HEK293 (cell line): ENCODE measurements around the gene AJUBA.

Experiments used
- CTCF ChIA-PET: fragments of 350-600 bp; formaldehyde crosslinking; extraction: SDS; loops from one replicate; lab custom pipeline; 2021; ENCODE audit warnings: antibody characterized with exemption; lab: Yijun Ruan, JAX
- POLR2A ChIA-PET: fragments of 300-600 bp; formaldehyde crosslinking; extraction: SDS; loops from one replicate; lab custom pipeline; 2020; ENCODE audit warnings: antibody characterized with exemption, inconsistent platforms; lab: Yijun Ruan, JAX
- H3K27ac ChIP-seq: fragments of 200-500 bp; sonication (Bioruptor generic); 2 replicates; pipeline ENCODE4 v1.5.1; 2014; ENCODE audit warnings: low read depth, low read length, control low read depth, inconsistent platforms; ENCODE audit errors: extremely low read depth
- H3K36me3 ChIP-seq, 2 experiments: fragments of 200-500 bp in 1 of 2; sonication (Bioruptor generic) in 1 of 2; 1 replicate in 1 of 2; 2 replicates in 1 of 2; pipeline ENCODE4 v1.5.1; 2014 to 2017; ENCODE audit warnings: inconsistent platforms in 2 of 2, low read length in 2 of 2; ENCODE audit not compliant: control insufficient read depth in 2 of 2, insufficient read depth in 1 of 2
- H3K4me1 ChIP-seq: fragments of 200-500 bp; sonication (Bioruptor generic); 2 replicates; pipeline ENCODE4 v1.5.1; 2014; ENCODE audit warnings: mild to moderate bottlenecking, low read length, inconsistent platforms; ENCODE audit not compliant: control insufficient read depth, insufficient read depth
- H3K4me3 ChIP-seq: 2 replicates; pipeline ENCODE4 v1.5.1; 2011; ENCODE audit warnings: low read depth, mild to moderate bottlenecking, control low read depth, low read length, moderate library complexity
- H3K9me3 ChIP-seq: fragments of 200-500 bp; sonication (Bioruptor generic); 2 replicates; pipeline ENCODE4 v1.5.1; 2014; ENCODE audit warnings: low read depth, low read length, inconsistent platforms; ENCODE audit not compliant: control insufficient read depth, insufficient read depth
- BCL11A ChIP-seq: fragments of 450-650 bp; formaldehyde crosslinking; IDR thresholded peaks from 2 replicates; pipeline ENCODE4 v1.5.1; 2016; ENCODE audit warnings: low read depth, missing biosample characterization, missing genetic modification characterization
- HOXD13 ChIP-seq: sonication (generic); formaldehyde crosslinking; IDR thresholded peaks from 2 replicates; pipeline ENCODE4 v1.8.0; 2022; ENCODE audit warnings: missing genetic modification reagents, borderline replicate concordance
- KLF1 ChIP-seq: fragments of 450-650 bp; formaldehyde crosslinking; IDR thresholded peaks from 2 replicates; pipeline ENCODE4 v1.5.1; 2016; ENCODE audit warnings: missing biosample characterization, missing genetic modification characterization
- KLF8 ChIP-seq: fragments of 450-650 bp; formaldehyde crosslinking; IDR thresholded peaks from 2 replicates; pipeline ENCODE4 v1.5.1; 2016; ENCODE audit warnings: missing biosample characterization, missing genetic modification characterization
- KLF9 ChIP-seq: fragments of 450-650 bp; formaldehyde crosslinking; IDR thresholded peaks from 2 replicates; pipeline ENCODE4 v1.5.1; 2016; ENCODE audit warnings: missing biosample characterization, missing genetic modification characterization, low read depth
- MYNN ChIP-seq: fragments of 450-650 bp; formaldehyde crosslinking; IDR thresholded peaks from 2 replicates; pipeline ENCODE4 v1.5.1; 2016; ENCODE audit warnings: missing biosample characterization, missing genetic modification characterization, borderline replicate concordance
- ZBTB17 ChIP-seq: fragments of 450-650 bp; formaldehyde crosslinking; IDR thresholded peaks from 2 replicates; pipeline ENCODE4 v1.5.1; 2016; ENCODE audit warnings: missing biosample characterization, missing genetic modification characterization
- ZBTB20 ChIP-seq: fragments of 450-650 bp; formaldehyde crosslinking; IDR thresholded peaks from 2 replicates; pipeline ENCODE4 v1.5.1; 2016; ENCODE audit warnings: missing biosample characterization, missing genetic modification characterization
- ZBTB48 ChIP-seq: fragments of 450-650 bp; formaldehyde crosslinking; IDR thresholded peaks from 2 replicates; pipeline ENCODE4 v1.5.1; 2016; ENCODE audit warnings: missing biosample characterization, missing genetic modification characterization
- ZBTB7A ChIP-seq: fragments of 450-650 bp; formaldehyde crosslinking; IDR thresholded peaks from 2 replicates; pipeline ENCODE4 v1.5.1; 2016; ENCODE audit warnings: low read depth, missing biosample characterization, missing genetic modification characterization
- ZBTB8A ChIP-seq: fragments of 450-650 bp; formaldehyde crosslinking; IDR thresholded peaks from 2 replicates; pipeline ENCODE4 v1.5.1; 2016; ENCODE audit warnings: missing biosample characterization, missing genetic modification characterization
- ZFHX2 ChIP-seq: fragments of 450-650 bp; formaldehyde crosslinking; conservative IDR thresholded peaks from 2 replicates; pipeline ENCODE4 v1.5.1; 2016; ENCODE audit warnings: missing biosample characterization, missing genetic modification characterization
- ZNF184 ChIP-seq: fragments of 450-650 bp; IDR thresholded peaks from 2 replicates; pipeline ENCODE4 v1.5.1; 2018; ENCODE audit warnings: missing biosample characterization, mild to moderate bottlenecking, missing genetic modification characterization
- ZNF266 ChIP-seq: fragments of 450-650 bp; formaldehyde crosslinking; IDR thresholded peaks from 2 replicates; pipeline ENCODE4 v1.5.1; 2016; ENCODE audit warnings: missing biosample characterization, missing genetic modification characterization, low read depth
- ZNF335 ChIP-seq: fragments of 450-650 bp; formaldehyde crosslinking; conservative IDR thresholded peaks from 2 replicates; pipeline ENCODE4 v1.5.1; 2016; ENCODE audit warnings: missing biosample characterization, missing genetic modification characterization
- ZNF341 ChIP-seq: fragments of 450-650 bp; formaldehyde crosslinking; IDR thresholded peaks from 2 replicates; pipeline ENCODE4; 2016; ENCODE audit warnings: low read depth, missing biosample characterization, missing genetic modification characterization
- ZNF354C ChIP-seq: fragments of 450-650 bp; formaldehyde crosslinking; IDR thresholded peaks from 2 replicates; pipeline ENCODE4 v1.5.1; 2016; ENCODE audit warnings: missing biosample characterization, missing genetic modification characterization, low read depth, borderline replicate concordance
- ZNF837 ChIP-seq: fragments of 450-650 bp; formaldehyde crosslinking; IDR thresholded peaks from 2 replicates; pipeline ENCODE4 v1.5.1; 2016; ENCODE audit warnings: missing biosample characterization, missing genetic modification characterization
- TF ChIP-seq, protein P1 (sequence below): fragments of 450-650 bp; formaldehyde crosslinking; IDR thresholded peaks from 2 replicates; pipeline ENCODE4 v1.5.1; 2016; ENCODE audit warnings: missing biosample characterization, missing genetic modification characterization
- TF ChIP-seq, protein P2 (sequence below): fragments of 450-650 bp; formaldehyde crosslinking; IDR thresholded peaks from 2 replicates; pipeline ENCODE4 v1.5.1; 2016; ENCODE audit warnings: missing biosample characterization, missing genetic modification characterization
- TF ChIP-seq, protein P3 (sequence below): fragments of 450-650 bp; formaldehyde crosslinking; IDR thresholded peaks from 2 replicates; pipeline ENCODE4 v1.5.1; 2017; ENCODE audit warnings: missing biosample characterization, missing genetic modification characterization
- TF ChIP-seq, protein P4 (sequence below): fragments of 450-650 bp; formaldehyde crosslinking; conservative IDR thresholded peaks from 2 replicates; pipeline ENCODE4 v1.5.1; 2016; ENCODE audit warnings: low read depth, missing biosample characterization, missing genetic modification characterization
- TF ChIP-seq, protein P5 (sequence below): fragments of 450-650 bp; formaldehyde crosslinking; IDR thresholded peaks from 2 replicates; pipeline ENCODE4 v1.5.1; 2017; ENCODE audit warnings: missing biosample characterization, missing genetic modification characterization

Gene AJUBA

DNA sequence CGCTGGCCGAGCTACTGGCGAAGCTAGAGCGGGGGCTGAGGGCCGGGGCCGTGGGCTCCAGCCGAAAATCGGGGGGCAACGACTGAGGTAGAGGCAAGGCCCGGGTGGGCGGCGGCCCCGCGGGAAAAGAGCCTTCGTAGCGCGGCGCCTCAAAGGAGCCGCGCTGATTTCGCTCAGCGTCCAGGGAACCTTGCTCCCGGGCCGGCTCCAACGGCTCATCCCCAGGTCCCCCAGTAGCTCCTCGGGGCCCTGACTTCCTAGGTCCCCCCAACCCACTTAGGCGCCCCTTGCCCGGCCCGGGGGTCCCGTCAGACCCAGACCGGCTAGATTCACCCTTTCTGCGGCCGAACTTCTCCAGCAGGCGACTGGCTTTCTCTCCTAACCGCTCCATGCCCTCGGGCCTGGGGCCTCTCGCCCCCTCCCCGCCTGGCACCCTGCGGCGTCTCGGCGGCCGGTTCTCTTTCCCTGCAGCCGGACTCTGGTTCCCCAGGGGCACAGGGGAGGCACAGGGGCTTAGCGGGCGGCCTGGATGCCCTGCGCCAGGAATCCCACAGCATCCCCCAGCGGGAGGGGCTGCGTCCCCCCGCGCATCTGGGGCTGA, 375 bp downstream of the AJUBA start (continued):
- TF ChIP-seq ZNF335 (tag by site-specific recombination) (peak; percentile 82), ZNF266 (tag by site-specific recombination) (no peak), HOXD13 (no peak), ZNF354C (tag by site-specific recombination) (no peak), ZNF341 (0 out of 2 replicates have a peak, but pooled peaks have one; percentile 2), KLF1 (no peak), MYNN (tag by site-specific recombination) (no peak), ZNF184 (no peak), ZBTB20 (tag by site-specific recombination) (peak; percentile 67; the same call in 1 of the 2 replicates), ZNF837 (tag by site-specific recombination) (no peak), ZBTB8A (tag by site-specific recombination) (0 out of 2 replicates have a peak, but pooled peaks have one; percentile 28)
- TF ChIP-seq, protein P1, sequence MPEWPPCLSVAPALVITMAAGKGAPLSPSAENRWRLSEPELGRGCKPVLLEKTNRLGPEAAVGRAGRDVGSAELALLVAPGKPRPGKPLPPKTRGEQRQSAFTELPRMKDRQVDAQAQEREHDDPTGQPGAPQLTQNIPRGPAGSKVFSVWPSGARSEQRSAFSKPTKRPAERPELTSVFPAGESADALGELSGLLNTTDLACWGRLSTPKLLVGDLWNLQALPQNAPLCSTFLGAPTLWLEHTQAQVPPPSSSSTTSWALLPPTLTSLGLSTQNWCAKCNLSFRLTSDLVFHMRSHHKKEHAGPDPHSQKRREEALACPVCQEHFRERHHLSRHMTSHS = no peak

DNA sequence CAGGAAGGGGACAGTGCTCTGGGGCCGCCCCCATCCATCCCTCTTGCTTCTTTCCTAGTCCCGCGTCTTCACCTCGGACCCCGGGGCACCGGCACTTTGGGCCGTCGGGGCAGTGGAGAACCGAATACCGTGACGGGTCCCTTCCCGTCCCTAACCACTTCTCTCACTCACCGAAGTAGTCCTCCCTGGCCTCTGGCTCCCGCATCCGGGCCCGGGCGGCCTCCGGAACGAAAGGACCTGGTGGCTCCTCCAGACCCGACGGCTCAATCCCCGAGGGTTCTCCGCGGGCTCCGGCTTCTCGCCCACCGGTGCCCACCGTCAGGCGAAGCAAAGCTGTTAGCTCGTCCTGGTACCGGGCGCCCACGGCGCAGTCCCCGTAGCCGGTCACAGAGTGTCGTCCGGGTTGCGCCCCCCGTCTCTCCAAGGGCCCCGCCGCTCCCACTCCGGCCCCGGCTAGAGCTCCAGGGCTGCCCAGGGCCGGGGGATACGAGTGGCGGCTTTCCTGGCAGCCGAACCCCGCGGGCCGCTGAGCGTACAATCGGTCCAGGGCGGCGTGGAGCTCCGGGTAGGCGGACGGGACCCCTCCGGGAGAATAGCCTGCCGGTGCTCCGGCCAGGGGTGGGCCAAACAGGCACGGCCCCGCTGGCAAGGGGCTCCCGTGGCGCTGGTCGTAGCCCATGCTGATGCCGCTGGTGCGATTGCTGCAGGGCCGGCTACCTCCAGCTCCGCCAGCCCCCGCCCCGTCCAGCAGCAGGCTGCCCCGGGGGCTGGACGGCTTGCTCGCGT, 1.1 kb downstream of the AJUBA start:
- Histone ChIP-seq H3K36me3 (peaks cover 0 to 9% of the 10 kb centered on the region in 2 experiments; a peak in 2 of 3 replicates), H3K4me3 (peak overlapping the region; percentile 77), H3K4me1 (peaks cover 32% of the 10 kb centered on the region), H3K9me3 (no peaks in the 10 kb centered on the region), H3K27ac (peak overlapping the region; percentile 19; the same call in 1 of the 2 replicates)
- POLR2A ChIA-PET = interaction anchor here (0.6 to 3.7 kb wide), 15 partner anchors 9 to 221 kb away, joined by 3 to 31 read pairs (median 9); partner anchors contain the start of genes ACIN1, C14orf119, HAUS4 and PRMT5
- CTCF ChIA-PET = interaction anchor here (0.7 to 17.9 kb wide), 15 partner anchors 7 to 425 kb away, joined by 3 to 469 read pairs (median 5); partner anchors contain the start of genes CDH24 and PRMT5
- TF ChIP-seq, protein P2, sequence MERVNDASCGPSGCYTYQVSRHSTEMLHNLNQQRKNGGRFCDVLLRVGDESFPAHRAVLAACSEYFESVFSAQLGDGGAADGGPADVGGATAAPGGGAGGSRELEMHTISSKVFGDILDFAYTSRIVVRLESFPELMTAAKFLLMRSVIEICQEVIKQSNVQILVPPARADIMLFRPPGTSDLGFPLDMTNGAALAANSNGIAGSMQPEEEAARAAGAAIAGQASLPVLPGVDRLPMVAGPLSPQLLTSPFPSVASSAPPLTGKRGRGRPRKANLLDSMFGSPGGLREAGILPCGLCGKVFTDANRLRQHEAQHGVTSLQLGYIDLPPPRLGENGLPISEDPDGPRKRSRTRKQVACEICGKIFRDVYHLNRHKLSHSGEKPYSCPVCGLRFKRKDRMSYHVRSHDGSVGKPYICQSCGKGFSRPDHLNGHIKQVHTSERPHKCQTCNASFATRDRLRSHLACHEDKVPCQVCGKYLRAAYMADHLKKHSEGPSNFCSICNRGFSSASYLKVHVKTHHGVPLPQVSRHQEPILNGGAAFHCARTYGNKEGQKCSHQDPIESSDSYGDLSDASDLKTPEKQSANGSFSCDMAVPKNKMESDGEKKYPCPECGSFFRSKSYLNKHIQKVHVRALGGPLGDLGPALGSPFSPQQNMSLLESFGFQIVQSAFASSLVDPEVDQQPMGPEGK (tag by site-specific recombination) = peak; percentile 9; the same call in 1 of the 2 replicates
- TF ChIP-seq ZBTB48 (tag by site-specific recombination) (peak; percentile 28; the same call in 1 of the 2 replicates), ZBTB7A (tag by site-specific recombination) (no peak), BCL11A (tag by site-specific recombination) (no peak), ZBTB17 (tag by site-specific recombination) (peak; percentile 69), ZFHX2 (tag by site-specific recombination) (peak; percentile 31; the same call in 1 of the 2 replicates), ZBTB8A (tag by site-specific recombination) (0 out of 2 replicates have a peak, but pooled peaks have one; percentile 49), KLF8 (peak; percentile 12; the same call in 1 of the 2 replicates), ZNF341 (0 out of 2 replicates have a peak, but pooled peaks have one; percentile 7), KLF9 (0 out of 2 replicates have a peak, but pooled peaks have one; percentile 9)
- TF ChIP-seq, protein P3, sequence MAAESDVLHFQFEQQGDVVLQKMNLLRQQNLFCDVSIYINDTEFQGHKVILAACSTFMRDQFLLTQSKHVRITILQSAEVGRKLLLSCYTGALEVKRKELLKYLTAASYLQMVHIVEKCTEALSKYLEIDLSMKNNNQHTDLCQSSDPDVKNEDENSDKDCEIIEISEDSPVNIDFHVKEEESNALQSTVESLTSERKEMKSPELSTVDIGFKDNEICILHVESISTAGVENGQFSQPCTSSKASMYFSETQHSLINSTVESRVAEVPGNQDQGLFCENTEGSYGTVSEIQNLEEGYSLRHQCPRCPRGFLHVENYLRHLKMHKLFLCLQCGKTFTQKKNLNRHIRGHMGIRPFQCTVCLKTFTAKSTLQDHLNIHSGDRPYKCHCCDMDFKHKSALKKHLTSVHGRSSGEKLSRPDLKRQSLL = peak; percentile 42; the same call in 1 of the 2 replicates
- TF ChIP-seq, protein P4, sequence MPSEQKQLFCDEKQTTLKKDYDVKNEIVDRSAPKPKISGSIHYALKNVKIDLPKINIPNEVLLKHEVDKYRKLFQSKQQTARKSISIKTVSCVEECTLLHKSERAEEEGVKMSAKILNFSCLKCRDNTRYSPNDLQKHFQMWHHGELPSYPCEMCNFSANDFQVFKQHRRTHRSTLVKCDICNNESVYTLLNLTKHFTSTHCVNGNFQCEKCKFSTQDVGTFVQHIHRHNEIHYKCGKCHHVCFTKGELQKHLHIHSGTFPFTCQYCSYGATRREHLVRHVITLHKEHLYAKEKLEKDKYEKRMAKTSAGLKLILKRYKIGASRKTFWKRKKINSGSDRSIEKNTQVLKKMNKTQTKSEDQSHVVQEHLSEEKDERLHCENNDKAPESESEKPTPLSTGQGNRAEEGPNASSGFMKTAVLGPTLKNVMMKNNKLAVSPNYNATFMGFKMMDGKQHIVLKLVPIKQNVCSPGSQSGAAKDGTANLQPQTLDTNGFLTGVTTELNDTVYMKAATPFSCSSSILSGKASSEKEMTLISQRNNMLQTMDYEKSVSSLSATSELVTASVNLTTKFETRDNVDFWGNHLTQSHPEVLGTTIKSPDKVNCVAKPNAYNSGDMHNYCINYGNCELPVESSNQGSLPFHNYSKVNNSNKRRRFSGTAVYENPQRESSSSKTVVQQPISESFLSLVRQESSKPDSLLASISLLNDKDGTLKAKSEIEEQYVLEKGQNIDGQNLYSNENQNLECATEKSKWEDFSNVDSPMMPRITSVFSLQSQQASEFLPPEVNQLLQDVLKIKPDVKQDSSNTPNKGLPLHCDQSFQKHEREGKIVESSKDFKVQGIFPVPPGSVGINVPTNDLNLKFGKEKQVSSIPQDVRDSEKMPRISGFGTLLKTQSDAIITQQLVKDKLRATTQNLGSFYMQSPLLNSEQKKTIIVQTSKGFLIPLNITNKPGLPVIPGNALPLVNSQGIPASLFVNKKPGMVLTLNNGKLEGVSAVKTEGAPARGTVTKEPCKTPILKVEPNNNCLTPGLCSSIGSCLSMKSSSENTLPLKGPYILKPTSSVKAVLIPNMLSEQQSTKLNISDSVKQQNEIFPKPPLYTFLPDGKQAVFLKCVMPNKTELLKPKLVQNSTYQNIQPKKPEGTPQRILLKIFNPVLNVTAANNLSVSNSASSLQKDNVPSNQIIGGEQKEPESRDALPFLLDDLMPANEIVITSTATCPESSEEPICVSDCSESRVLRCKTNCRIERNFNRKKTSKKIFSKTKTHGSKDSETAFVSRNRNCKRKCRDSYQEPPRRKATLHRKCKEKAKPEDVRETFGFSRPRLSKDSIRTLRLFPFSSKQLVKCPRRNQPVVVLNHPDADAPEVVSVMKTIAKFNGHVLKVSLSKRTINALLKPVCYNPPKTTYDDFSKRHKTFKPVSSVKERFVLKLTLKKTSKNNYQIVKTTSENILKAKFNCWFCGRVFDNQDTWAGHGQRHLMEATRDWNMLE (tag by site-specific recombination) = no peak
- TF ChIP-seq, protein P5, sequence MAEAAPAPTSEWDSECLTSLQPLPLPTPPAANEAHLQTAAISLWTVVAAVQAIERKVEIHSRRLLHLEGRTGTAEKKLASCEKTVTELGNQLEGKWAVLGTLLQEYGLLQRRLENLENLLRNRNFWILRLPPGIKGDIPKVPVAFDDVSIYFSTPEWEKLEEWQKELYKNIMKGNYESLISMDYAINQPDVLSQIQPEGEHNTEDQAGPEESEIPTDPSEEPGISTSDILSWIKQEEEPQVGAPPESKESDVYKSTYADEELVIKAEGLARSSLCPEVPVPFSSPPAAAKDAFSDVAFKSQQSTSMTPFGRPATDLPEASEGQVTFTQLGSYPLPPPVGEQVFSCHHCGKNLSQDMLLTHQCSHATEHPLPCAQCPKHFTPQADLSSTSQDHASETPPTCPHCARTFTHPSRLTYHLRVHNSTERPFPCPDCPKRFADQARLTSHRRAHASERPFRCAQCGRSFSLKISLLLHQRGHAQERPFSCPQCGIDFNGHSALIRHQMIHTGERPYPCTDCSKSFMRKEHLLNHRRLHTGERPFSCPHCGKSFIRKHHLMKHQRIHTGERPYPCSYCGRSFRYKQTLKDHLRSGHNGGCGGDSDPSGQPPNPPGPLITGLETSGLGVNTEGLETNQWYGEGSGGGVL (tag by site-specific recombination) = 0 out of 2 replicates have a peak, but pooled peaks have one; percentile 1
